Measurements from ENCODE around the gene NELL1.
"Not testable (repeated sequence)": the region's sequence is repeated elsewhere in the genome, so short reads cannot be mapped to it uniquely, and the experiment has no call there.

NELL1 gene

GRCh38 chr11:21088930-21089329, 419.5 kb downstream of the NELL1 start:
- in situ Hi-C loops (cut with MboI; ENCODE audit: low sequenced_read_pairs): no loop called here

GRCh38 chr11:21104641-21105040, 435.3 kb downstream of the NELL1 start:
- in situ Hi-C loops (cut with MboI; ENCODE audit: low sequenced_read_pairs): no loop called here

- in situ Hi-C loops (cut with MboI; ENCODE audit: low sequenced_read_pairs): no loop called here
Measured at GRCh38 chr11:21105196-21105917, 436.0 kb downstream of the NELL1 start.

- in situ Hi-C loops (cut with MboI; ENCODE audit: low sequenced_read_pairs): no loop called here
Measured at GRCh38 chr11:21109341-21109740, 440.0 kb downstream of the NELL1 start.

DNA sequence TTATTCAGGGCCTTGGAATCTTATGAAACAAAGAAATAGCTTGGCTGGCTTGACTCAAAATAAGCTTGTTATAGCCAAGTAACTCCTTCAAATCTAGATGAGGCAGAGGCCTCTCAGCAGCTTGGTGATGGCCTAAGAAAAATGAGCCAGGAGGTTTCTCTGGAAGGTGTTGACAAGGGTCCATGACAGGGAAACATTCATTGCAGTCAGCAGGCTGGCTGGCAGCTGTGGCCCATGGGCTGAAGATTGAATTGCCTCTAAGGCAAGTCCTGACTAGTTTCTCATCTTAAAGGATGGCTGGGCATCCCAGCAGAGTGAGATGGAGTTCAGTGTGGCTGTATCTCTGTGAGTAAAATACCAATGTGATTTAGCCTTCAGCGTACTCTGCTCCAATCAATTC, 441.0 kb downstream of the NELL1 start:
- in situ Hi-C loops (cut with MboI; ENCODE audit: low sequenced_read_pairs): no loop called here

- in situ Hi-C loops (cut with MboI; ENCODE audit: low sequenced_read_pairs): no loop called here
Measured at GRCh38 chr11:21113876-21114275, 444.5 kb downstream of the NELL1 start.

GRCh38 chr11:21116009-21116408, 446.6 kb downstream of the NELL1 start:
- in situ Hi-C loops (cut with MboI; ENCODE audit: low sequenced_read_pairs): no loop called here

DNA sequence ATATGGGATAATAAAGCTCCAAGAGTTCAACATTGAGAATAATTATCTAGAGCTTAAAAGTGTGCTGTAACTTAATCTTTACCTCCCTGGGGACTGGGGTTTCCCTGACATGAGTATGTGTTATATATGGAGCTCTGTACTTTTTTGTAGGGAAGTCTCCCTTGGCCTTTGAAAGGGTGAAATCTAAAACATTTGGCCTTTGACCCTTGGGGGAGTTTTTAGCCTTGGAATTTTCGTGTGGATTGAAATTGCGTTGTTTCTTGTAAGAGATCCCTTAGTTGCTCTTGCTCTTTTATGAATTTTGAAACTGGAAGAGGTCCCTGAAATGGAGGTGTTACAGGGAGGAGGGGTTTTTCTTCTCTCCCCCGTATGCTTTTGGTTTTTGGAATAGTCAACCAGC, 450.0 kb downstream of the NELL1 start:
- in situ Hi-C loops (cut with MboI; ENCODE audit: low sequenced_read_pairs): no loop called here

DNA sequence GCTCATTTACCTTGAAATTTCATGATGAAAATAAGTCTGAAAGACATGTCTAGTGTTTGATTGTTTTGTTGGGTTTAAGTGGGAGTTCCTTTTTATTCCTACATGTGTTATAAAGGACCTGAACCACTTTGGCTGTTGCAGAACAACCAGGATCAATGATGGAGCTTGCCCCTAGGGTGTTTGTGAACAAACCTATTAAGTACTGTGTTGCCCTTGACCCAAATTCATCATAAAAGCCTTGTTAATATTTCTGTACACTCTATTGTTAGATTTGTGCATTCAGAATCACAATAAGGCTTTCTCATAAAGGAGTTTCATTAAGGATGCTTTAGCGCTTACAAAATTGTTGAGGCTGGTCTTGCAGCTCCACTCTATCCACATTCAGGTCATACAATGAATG, 452.6 kb downstream of the NELL1 start:
- in situ Hi-C loops (cut with MboI; ENCODE audit: low sequenced_read_pairs): no loop called here

DNA sequence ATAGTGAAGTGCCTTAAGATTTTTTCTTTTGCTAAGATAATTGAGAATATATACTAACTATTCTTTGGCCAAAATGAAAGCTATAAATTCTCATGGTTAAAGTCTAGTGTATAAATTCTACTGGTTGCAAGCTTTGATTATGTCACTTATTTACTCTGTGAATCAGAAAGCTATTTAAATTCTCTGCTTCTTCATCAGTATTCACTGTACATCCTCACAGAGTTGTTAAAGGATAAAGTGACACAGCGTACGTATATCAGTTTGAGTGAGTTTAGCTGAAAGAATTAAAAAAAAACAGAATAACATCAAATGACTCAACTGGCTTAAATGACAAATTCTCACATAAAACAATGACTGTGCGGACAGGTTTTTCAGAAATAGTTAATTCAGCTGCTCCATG, 453.1 kb downstream of the NELL1 start:
- in situ Hi-C loops (cut with MboI; ENCODE audit: low sequenced_read_pairs): no loop called here

GRCh38 chr11:21132146-21132720, 462.8 kb downstream of the NELL1 start:
- in situ Hi-C loops (cut with MboI; ENCODE audit: low sequenced_read_pairs): no loop called here

- in situ Hi-C loops (cut with MboI; ENCODE audit: low sequenced_read_pairs): no loop called here
Measured at GRCh38 chr11:21133244-21133643, 463.9 kb downstream of the NELL1 start.

- in situ Hi-C loops (cut with MboI; ENCODE audit: low sequenced_read_pairs): no loop called here
Measured at GRCh38 chr11:21133722-21134121, 464.3 kb downstream of the NELL1 start.

DNA sequence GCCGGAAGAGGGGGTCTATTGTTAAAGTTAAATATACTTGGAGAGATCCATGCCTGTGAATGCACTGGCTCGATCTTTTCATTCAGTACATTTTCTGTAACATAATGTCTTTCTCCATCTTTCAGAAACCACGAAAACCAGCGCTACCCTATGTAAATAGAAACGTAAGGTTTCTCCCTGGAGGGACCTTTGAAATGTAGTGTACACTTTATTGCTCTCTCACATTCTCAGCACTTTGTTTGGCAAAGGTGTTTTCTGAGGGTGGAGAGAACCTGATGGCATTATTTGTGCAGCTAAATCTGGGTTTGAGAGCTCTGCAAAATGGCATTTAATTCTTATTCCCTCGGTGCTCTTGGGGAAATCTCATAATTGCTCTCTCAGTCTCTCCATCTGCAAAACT, 468.4 kb downstream of the NELL1 start:
- in situ Hi-C loops (cut with MboI; ENCODE audit: low sequenced_read_pairs): no loop called here

- in situ Hi-C loops (cut with MboI; ENCODE audit: low sequenced_read_pairs): not testable (repeated sequence)
Measured at GRCh38 chr11:21141557-21141956, 472.2 kb downstream of the NELL1 start.

DNA sequence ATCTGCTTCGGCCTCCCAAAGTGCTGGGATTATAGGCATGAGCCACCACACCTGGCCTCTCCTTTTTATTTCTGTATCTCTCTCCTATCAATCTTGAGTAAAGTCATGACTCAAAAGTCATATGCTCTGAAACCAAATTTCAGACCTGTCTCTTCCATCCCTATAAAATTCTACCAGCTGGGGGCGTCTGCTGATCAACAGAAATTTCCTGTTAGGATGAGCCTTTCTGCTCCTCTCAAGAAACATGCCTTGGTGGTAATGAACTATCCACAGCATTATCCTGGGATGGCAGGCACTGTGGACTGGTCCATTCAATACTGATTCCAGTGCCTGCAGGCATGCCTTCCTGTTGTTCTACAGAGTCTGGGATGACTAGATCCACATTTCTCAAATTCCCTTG, 472.6 kb downstream of the NELL1 start:
- in situ Hi-C loops (cut with MboI; ENCODE audit: low sequenced_read_pairs): no loop called here

- in situ Hi-C loops (cut with MboI; ENCODE audit: low sequenced_read_pairs): no loop called here
Measured at GRCh38 chr11:21144531-21144930, 475.1 kb downstream of the NELL1 start.

DNA sequence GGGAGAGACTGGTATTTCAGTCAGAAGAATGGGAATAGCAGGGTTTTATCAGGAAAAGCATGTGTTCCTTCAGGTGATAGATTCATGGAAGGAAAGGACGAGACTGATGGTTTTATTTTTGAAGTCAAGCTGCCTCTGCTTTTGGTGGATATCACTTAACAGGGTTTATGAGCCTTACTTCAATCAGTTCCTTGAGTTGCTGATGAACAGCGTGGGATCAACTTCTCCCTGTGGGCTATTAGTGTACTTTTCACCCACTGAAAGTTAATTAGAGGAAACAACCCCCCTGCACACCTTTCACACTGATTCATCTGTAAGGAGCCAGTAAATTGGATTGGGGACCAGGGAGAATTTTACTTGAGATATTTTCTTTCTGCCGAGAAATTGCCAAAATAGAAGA, 479.0 kb downstream of the NELL1 start:
- in situ Hi-C loops (cut with MboI; ENCODE audit: low sequenced_read_pairs): no loop called here

DNA sequence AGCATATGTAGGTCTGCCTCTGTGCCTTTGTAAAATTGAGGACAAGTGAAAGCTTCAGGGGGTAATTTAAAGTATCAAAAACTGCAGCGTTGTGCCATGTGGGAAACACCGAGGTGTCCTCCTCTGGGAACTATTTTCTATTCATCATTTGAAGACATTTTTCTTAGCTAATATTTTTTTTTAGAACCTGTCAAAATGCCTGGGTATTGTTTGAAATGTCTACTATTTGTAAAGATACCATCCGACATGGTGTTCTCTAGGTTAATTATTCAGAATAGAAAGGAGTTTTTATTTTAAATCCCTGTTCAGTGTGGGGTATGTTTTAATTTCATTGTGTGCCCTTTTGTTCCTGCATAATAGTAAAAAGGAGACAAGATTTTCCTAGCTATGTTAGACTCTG, 490.8 kb downstream of the NELL1 start:
- in situ Hi-C loops (cut with MboI; ENCODE audit: low sequenced_read_pairs): no loop called here

GRCh38 chr11:21169639-21170038, 500.3 kb downstream of the NELL1 start:
- in situ Hi-C loops (cut with MboI; ENCODE audit: low sequenced_read_pairs): no loop called here

DNA sequence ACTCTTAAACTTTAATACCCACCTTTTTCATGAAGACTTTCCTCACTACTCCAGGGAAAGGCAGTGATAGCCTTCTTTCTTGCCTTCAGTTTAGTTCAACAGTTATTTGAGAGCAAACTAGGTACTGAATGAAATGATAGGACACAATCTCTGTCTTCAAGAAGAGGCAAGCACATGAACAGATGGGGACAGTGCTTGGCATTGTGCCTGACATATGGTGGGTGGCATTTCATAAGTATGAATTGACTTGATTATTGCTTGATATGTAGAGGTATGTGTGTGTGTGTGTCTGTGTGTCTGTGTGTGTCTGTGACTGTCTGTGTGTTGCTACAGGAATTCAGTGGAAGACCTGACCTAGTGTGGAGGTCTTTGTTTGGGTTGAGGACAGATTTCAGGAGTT, 504.1 kb downstream of the NELL1 start:
- in situ Hi-C loops (cut with MboI; ENCODE audit: low sequenced_read_pairs): no loop called here

- in situ Hi-C loops (cut with MboI; ENCODE audit: low sequenced_read_pairs): no loop called here
Measured at GRCh38 chr11:21174781-21175180, 505.4 kb downstream of the NELL1 start.

- in situ Hi-C loops (cut with MboI; ENCODE audit: low sequenced_read_pairs): no loop called here
Measured at GRCh38 chr11:21177379-21177778, 508.0 kb downstream of the NELL1 start.

Measured in hTERT RPE-1 (cell line).